ENCODE results near the gene RASGEF1B.

Gene RASGEF1B

DNA sequence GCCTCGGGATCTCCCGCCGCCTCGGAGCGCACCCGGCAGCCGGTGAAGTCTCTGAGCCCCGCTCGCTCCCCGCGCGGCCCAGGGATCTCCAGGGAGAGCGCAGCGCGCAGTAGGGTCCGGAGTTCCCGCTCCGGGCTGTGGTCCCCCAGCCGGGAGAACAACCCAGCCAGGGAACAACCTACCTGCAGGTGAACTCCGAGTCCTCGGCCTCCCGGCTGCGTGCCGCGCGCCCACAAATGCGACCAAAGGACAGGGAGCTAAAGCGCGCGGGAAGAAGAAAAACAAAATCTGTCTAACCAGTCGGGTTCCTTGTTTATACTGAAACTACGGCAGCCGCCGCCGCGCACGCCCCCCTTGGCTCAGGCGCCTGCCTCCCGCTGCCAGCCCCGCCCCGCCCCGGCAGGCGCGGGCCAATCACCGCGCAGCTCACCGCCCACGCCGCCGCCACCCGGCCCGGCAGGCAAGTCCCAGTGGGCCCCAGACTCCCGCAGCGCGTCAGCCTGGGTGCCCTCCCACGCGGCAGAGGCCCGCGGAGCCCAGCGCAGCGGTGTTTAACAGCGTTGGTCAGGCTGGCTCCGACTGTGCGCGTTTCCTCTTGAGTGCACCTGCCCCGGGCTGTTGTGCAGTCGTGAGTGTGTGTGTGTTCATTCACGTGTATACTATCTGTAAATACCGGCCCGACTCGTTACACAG, at the start of gene RASGEF1B:
Gene RASGEF1B, minus strand, starts transcription at position 320 of the 693 bp plus-strand sequence. CDS start 12,399 bp downstream, outside the sequence.
- peak; percentile 81 to 92 for DNase-seq (ENCODE audit: low read depth in 1 of 2, low spot score in 1 of 2)
- in situ Hi-C loops (cut with HindIII; ENCODE audit: low pct_unique_long_range_greater_than_20kb, low sequenced_read_pairs), result no loop called here
- TF ChIP-seq JUND (IDR thresholded peaks at IDR 0.05; ENCODE audit: low read depth), result no peak

DNA sequence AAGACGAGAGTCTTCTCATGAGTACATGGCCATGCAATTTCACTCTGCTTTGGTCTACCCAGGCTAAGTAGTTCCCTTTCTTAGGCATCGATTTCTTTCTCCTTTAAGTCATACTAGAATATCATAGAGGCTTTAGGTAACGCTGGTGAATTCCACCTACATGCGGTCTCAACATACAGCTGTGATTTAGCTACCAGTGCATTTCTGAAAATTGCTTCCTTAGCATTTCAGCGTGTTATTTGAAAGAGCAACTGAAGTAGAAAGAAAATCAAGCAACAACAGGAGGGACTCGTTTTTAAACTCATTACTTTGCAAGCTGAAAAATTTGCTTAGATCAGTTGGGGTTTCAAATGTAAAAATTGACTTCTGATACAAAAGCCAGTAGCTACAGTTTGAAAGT, 48.1 kb upstream of the RASGEF1B start:
- DNase-seq (ENCODE audit: low read depth in 1 of 2, low spot score in 1 of 2), result no peak
- no peak for TF ChIP-seq JUND (IDR thresholded peaks at IDR 0.05; ENCODE audit: low read depth)
- in situ Hi-C loops (cut with HindIII; ENCODE audit: low pct_unique_long_range_greater_than_20kb, low sequenced_read_pairs), result no loop called here

GRCh38 chr4:81519427-81519773, 47.7 kb upstream of the RASGEF1B start:
- in situ Hi-C loops (cut with HindIII; ENCODE audit: low pct_unique_long_range_greater_than_20kb, low sequenced_read_pairs), result no loop called here

GRCh38 chr4:81518762-81519426, 47.2 kb upstream of the RASGEF1B start:
- TF ChIP-seq JUND (IDR thresholded peaks at IDR 0.05; ENCODE audit: low read depth), result no peak
- no peak for DNase-seq (ENCODE audit: low read depth in 1 of 2, low spot score in 1 of 2)
- in situ Hi-C loops (cut with HindIII; ENCODE audit: low pct_unique_long_range_greater_than_20kb, low sequenced_read_pairs), result no loop called here

More at GRCh38 chr4:81519427-81519773, 47.7 kb upstream of the RASGEF1B start:
- no peak for TF ChIP-seq JUND (IDR thresholded peaks at IDR 0.05; ENCODE audit: low read depth)
- no peak for DNase-seq (ENCODE audit: low read depth in 1 of 2, low spot score in 1 of 2)

DNA sequence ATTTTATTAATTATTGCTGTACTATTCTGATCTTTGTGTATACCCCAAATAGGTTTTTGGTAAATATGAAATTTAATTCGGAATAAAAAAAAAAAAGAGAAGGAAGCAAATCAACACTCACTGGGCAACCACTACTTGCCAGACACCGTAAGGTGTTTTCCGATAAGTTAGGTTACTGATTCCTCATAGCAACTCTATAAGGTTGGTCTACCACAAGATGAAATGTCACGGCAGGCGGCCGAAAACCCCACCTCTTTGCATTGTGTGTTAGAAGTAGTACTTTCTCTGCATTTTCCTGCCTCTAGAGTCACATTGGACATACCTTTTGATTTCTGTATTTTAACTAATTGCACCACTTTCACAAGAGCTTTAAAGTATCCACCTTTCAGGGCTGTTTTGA, 44.5 kb upstream of the RASGEF1B start:
- in situ Hi-C loops (cut with HindIII; ENCODE audit: low pct_unique_long_range_greater_than_20kb, low sequenced_read_pairs), result no loop called here
- DNase-seq (ENCODE audit: low read depth in 1 of 2, low spot score in 1 of 2), result no peak
- TF ChIP-seq JUND (IDR thresholded peaks at IDR 0.05; ENCODE audit: low read depth), result no peak

DNA sequence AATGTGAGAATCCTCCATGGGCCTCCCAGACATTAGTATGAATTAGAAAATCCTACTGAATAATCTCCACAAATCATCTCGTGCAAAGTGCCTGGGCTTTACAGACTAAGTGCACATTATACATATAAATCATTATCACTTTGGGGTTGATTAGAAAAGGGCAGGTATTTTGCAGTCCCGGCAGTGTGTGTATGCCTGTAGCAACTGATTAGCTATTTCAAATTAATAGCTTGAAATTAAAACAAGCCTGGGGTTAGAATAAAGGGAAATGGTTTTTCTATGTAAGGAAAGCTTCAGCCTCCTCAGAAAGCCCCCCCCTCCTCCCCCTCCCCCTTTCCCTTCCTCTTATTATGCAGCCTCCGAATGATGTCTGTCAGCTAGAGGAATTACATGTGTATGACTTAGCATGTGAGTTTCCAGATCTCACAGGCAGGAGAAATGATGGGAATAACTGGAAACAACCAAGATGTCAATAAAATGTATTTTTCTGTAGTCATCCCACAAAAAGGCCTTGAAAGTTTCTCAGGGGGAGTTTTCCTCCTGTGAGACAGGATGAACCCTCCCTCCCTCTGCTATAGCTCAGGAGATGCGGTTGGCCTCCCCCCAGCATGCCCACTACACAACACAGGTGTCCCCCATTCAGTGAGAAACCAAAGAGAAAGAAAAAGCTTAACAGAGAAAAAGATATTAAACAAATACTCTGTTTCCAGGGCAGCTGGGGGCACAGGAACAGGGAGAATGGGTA, 41.2 kb upstream of the RASGEF1B start:
- no peak for TF ChIP-seq JUND (IDR thresholded peaks at IDR 0.05; ENCODE audit: low read depth)
- no peak for DNase-seq (ENCODE audit: low read depth in 1 of 2, low spot score in 1 of 2)
- in situ Hi-C loops (cut with HindIII; ENCODE audit: low pct_unique_long_range_greater_than_20kb, low sequenced_read_pairs), result no loop called here

DNA sequence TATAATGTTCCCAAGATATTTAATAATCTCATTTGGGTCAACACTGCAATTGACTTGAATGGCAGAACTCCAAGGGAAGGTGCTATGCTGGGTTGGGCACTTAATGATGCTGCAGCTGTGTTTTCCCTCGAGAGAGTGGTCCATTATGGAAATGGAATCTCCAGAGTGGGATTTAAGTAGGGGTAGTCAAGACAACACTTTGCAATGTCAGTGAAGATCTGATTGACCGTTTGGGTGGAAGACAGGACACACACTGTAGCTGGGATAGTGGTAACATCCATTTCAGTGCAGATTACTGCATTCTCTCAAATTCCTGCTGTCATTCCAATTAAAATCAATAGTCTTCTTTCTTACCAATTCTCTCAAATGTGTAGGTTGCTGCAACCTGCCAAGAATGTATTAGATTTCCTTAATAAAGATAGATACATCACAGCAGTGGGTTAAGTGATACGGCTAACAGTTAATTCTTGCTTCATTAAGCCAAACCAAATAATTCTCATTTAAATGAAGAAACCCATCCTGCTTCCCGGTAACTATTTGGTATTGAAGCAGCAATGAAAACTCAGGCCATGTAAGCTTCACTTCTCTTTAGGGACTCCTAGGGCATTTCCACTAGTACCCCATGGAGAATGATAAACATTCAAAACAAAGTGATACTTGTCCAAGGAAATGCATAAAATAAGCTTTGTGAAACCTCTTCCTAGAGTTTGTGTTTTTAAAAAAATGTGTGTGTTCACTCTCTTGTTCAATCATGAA, 40.5 kb upstream of the RASGEF1B start:
- no peak for TF ChIP-seq JUND (IDR thresholded peaks at IDR 0.05; ENCODE audit: low read depth)
- no peak for DNase-seq (ENCODE audit: low read depth in 1 of 2, low spot score in 1 of 2)
- in situ Hi-C loops (cut with HindIII; ENCODE audit: low pct_unique_long_range_greater_than_20kb, low sequenced_read_pairs), result no loop called here

DNA sequence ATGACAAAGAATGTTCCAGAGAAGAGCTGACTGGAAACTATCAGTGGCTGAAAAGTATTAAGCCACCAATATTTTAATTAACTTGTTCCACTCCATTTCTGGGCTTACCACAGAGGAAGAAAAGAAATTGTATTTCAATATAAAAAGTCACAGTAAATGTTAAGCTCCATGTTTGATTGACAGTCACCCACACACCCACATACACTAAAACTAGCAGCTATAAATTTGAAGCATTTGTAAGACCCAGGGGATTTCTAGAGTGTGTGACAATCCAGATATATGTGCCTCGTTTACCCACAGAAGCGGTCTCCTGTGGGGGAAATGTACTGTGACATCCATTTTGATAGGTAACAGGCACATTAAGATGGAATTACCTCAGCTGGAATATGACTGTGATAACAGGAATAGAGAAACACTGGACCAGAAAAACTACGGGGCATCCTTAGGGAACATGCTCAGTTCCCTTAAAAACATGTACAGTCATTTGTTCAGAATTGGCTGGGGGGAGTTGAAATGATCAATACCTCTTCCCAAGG, 39.0 kb upstream of the RASGEF1B start:
- no peak for DNase-seq (ENCODE audit: low read depth in 1 of 2, low spot score in 1 of 2)
- TF ChIP-seq JUND (IDR thresholded peaks at IDR 0.05; ENCODE audit: low read depth), result no peak
- in situ Hi-C loops (cut with HindIII; ENCODE audit: low pct_unique_long_range_greater_than_20kb, low sequenced_read_pairs), result no loop called here

DNA sequence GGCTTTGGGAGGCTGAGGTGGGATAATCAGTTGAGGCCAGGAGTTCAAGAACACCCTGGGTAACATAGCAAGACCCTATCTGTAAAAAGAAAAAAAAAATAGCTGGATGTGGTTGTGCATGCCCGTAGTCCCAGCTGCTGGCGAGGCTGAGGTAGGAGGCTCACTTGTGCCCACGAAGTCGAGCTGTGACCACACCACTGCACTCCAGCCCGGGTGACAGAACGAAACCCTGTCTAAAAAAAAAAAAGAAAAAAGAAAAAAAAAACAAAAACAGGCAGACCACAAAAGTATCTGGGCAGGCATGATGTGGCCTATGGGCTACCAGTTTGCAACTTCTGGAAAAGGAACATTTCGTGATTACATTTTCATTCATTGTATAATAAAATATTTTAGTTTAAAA, 38.1 kb upstream of the RASGEF1B start:
- TF ChIP-seq JUND (IDR thresholded peaks at IDR 0.05; ENCODE audit: low read depth), result no peak
- in situ Hi-C loops (cut with HindIII; ENCODE audit: low pct_unique_long_range_greater_than_20kb, low sequenced_read_pairs), result no loop called here
- DNase-seq (ENCODE audit: low read depth in 1 of 2, low spot score in 1 of 2), result no peak

- in situ Hi-C loops (cut with HindIII; ENCODE audit: low pct_unique_long_range_greater_than_20kb, low sequenced_read_pairs), result no loop called here
- TF ChIP-seq JUND (IDR thresholded peaks at IDR 0.05; ENCODE audit: low read depth), result no peak
- DNase-seq (ENCODE audit: low read depth in 1 of 2, low spot score in 1 of 2), result no peak
Measured at GRCh38 chr4:81509191-81509590, 37.5 kb upstream of the RASGEF1B start.

- no peak for DNase-seq (ENCODE audit: low read depth in 1 of 2, low spot score in 1 of 2)
- TF ChIP-seq JUND (IDR thresholded peaks at IDR 0.05; ENCODE audit: low read depth), result no peak
- in situ Hi-C loops (cut with HindIII; ENCODE audit: low pct_unique_long_range_greater_than_20kb, low sequenced_read_pairs), result no loop called here
Measured at GRCh38 chr4:81508411-81509185, 36.9 kb upstream of the RASGEF1B start.

DNA sequence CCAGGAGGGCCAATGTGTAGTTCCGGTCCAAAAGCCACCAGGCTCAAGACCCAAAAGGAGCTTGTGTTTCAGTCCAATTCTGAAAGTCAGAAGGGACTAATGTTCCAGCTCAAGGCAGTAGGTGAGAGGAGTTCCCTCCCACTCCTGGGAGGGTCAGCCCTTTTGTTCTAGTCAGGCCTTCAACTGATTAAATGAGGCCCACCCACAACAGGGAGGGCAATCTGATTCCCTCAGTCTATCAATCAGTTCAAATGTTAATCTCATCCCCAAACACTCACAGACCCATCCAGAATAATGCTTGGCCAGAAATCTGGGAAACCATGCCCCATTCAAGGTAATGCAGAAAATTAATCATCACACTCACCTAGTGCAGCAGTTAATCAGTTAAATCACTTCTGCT, 35.8 kb upstream of the RASGEF1B start:
- in situ Hi-C loops (cut with HindIII; ENCODE audit: low pct_unique_long_range_greater_than_20kb, low sequenced_read_pairs), result no loop called here
- no peak for DNase-seq (ENCODE audit: low read depth in 1 of 2, low spot score in 1 of 2)
- no peak for TF ChIP-seq JUND (IDR thresholded peaks at IDR 0.05; ENCODE audit: low read depth)
